Fibroblast of the aortic adventitia (primary cell): Measurements from ENCODE around the gene TOPBP1. TPM values are rescaled to one million over a fixed set of nuclear protein-coding genes. Genes with fewer than 3 reads are reported as not detected.

Experiments
- DNase-seq: peaks from one replicate; pipeline ENCODE4 v3.0.0-alpha.2; 2010; ENCODE audit warnings: low read depth
- H3K4me3 ChIP-seq: 2 replicates; pipeline ENCODE4 v1.5.1; 2011; ENCODE audit warnings: low read depth, mild to moderate bottlenecking, control low read depth, low read length, moderate library complexity
- total RNA-seq: library from RNA; depleted of rRNA; stranded (reverse); fragments of >200 nt; gene quantifications from 2 replicates; pipeline ENCODE4 v1.2.3, GENCODE V29; 2012; ENCODE audit warnings: low replicate concordance
- TF ChIP-seq, protein P1 (sequence below): IDR thresholded peaks from 2 replicates; pipeline ENCODE4 v1.5.1; 2011; ENCODE audit warnings: mild to moderate bottlenecking, low read length, control low read depth, inconsistent platforms; ENCODE audit not compliant: insufficient read depth

The TOPBP1 gene
- total RNA-seq, 1 donor, result 60.3 TPM

DNA sequence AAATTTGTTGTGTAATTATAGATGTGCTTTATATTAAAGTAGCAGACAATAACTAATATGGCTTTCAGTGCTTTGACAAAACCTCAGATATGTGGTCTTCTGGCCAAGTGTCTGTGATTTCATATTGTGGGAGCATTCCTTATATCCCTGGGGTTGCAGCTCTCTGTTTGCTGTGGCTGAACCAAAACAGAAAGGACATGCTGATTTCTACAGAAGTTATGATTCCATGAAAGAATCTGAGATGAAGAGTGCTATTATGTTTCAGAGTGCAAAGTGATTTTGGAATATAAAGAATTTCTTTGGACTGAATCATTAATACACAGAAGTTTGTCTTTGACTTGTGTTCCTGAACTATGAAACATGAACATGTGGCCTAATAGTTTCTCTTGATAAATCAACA lies 51.7 kb downstream of the TOPBP1 start:
- no peak overlapping the region for H3K4me3 ChIP-seq
- TF ChIP-seq, protein P1, sequence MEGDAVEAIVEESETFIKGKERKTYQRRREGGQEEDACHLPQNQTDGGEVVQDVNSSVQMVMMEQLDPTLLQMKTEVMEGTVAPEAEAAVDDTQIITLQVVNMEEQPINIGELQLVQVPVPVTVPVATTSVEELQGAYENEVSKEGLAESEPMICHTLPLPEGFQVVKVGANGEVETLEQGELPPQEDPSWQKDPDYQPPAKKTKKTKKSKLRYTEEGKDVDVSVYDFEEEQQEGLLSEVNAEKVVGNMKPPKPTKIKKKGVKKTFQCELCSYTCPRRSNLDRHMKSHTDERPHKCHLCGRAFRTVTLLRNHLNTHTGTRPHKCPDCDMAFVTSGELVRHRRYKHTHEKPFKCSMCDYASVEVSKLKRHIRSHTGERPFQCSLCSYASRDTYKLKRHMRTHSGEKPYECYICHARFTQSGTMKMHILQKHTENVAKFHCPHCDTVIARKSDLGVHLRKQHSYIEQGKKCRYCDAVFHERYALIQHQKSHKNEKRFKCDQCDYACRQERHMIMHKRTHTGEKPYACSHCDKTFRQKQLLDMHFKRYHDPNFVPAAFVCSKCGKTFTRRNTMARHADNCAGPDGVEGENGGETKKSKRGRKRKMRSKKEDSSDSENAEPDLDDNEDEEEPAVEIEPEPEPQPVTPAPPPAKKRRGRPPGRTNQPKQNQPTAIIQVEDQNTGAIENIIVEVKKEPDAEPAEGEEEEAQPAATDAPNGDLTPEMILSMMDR, result no peak
- DNase-seq, result no peak

GRCh38 chr3:133608388-133608787 lies 53.4 kb downstream of the TOPBP1 start:
- DNase-seq, result no peak
- TF ChIP-seq, protein P1, result no peak

DNA sequence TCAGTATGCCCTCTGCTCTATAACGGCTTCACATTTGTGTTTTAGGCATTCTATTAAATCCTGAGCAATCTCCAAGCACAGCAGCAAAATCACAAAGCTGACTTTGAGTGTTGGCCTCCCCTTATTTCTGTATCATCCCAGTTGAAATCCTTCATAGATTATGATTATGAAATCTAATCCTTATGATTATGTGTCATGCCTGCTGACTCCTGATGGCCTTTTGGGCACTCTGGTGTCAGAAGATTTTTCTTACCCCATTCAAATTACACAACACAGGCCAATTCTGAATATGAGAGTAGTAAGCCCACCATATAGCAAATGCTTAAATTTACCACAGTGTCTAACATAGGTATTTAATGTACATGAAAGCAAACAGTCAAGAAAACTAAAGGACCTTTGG lies 53.9 kb downstream of the TOPBP1 start:
- no peak overlapping the region for H3K4me3 ChIP-seq
- TF ChIP-seq, protein P1, result no peak
- no peak for DNase-seq

More at GRCh38 chr3:133608388-133608787, 53.4 kb downstream of the TOPBP1 start:
- H3K4me3 ChIP-seq, result no peak overlapping the region

GRCh38 chr3:133606902-133607301 lies 54.8 kb downstream of the TOPBP1 start:
- TF ChIP-seq, protein P1, result no peak
- no peak for DNase-seq
- no peak overlapping the region for H3K4me3 ChIP-seq

- TF ChIP-seq, protein P1, result no peak
- no peak overlapping the region for H3K4me3 ChIP-seq
- no peak for DNase-seq
These were observed 55.4 kb downstream of the TOPBP1 start for GRCh38 chr3:133606342-133606741.

GRCh38 chr3:133600572-133601081 lies 61.1 kb downstream of the TOPBP1 start:
- no peak for DNase-seq
- TF ChIP-seq, protein P1, result no peak
- H3K4me3 ChIP-seq, result no peak overlapping the region

DNA sequence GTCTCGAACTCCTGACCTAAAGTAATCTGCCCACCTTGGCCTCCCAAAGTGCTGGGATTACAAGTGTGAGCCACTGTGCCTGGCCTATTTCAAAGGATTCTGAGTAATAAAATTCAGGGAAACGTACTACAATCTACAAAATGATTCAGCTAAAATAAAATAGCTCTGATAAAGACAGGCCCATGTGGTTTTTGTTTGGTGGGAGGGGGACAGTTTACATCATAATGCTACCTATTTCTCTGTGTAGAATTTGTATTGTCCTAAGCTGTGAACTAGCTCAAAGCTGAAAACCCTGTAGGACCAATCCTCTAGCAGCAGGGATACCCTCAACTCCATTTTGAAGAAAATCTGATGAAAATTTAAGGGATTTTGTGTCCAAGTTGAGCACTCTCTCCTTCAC lies 62.5 kb downstream of the TOPBP1 start:
- DNase-seq, result no peak
- TF ChIP-seq, protein P1, result no peak
- no peak overlapping the region for H3K4me3 ChIP-seq
